B cell (primary cell): ENCODE measurements around the gene ST8SIA2. TPM values are rescaled to one million over a fixed set of nuclear protein-coding genes. Genes with fewer than 3 reads are reported as not detected.

ENCODE experiments used
- ATAC-seq: fragments of 200-7000 bp; cut with Tn5 transposase; one replicate; pipeline ENCODE4 v1.10.0; 2021; ENCODE audit warnings: low read depth, mild to moderate bottlenecking, moderate number of reproducible peaks, moderate library complexity
- CTCF ChIA-PET: fragments of 350-600 bp; sonication (Branson Sonifier 250); formaldehyde crosslinking; loops from one replicate; lab custom pipeline; 2021; ENCODE audit warnings: antibody characterized with exemption, inconsistent platforms; lab: Charles Lee
- POLR2A ChIA-PET: fragments of 350-600 bp; sonication (Branson Sonifier 250); formaldehyde crosslinking; loops from one replicate; lab custom pipeline; 2021; ENCODE audit warnings: antibody characterized with exemption; lab: Charles Lee
- DNase-seq: peaks from one replicate; pipeline ENCODE4 v3.0.0; 2013
- H2AFZ ChIP-seq: 2 replicates; pipeline ENCODE4 v1.6.1; 2012; ENCODE audit warnings: mild to moderate bottlenecking, low read depth, low read length; ENCODE audit not compliant: insufficient read depth, poor library complexity, severe bottlenecking
- H3K27ac ChIP-seq, 2 donors: 1 replicate in 1 of 2; 2 replicates in 1 of 2; pipeline ENCODE4 v1.5.1; 2012 to 2013; ENCODE audit warnings: low read length in 2 of 2, mild to moderate bottlenecking in 2 of 2, moderate library complexity in 1 of 2
- H3K27me3 ChIP-seq, 4 experiments: fragments of 200-600 bp in 1 of 4; sonication (generic) in 1 of 4; replicated peaks in 1 of 4; 1 replicate in 2 of 4; 2 replicates in 2 of 4; pipeline versions ENCODE4 v1.6.1 to v1.7.0; 2013 to 2016; ENCODE audit warnings: low read length in 3 of 4, mild to moderate bottlenecking in 2 of 4, mixed read lengths in 1 of 4, moderate library complexity in 1 of 4; ENCODE audit not compliant: insufficient read depth in 4 of 4, control insufficient read depth in 3 of 4; ENCODE audit errors: control extremely low read depth in 1 of 4
- H3K36me3 ChIP-seq, 2 experiments: replicated peaks in 1 of 2; 1 replicate in 1 of 2; 2 replicates in 1 of 2; pipeline versions ENCODE4 v1.6.1 to v1.7.1; 2013; ENCODE audit warnings: low read length in 1 of 2; ENCODE audit not compliant: insufficient read depth in 2 of 2, control insufficient read depth in 1 of 2; ENCODE audit errors: control extremely low read depth in 1 of 2, extremely low read depth in 1 of 2
- H3K4me1 ChIP-seq, 2 donors: fragments of 200-600 bp in 1 of 2; sonication (generic) in 1 of 2; 1 replicate in 1 of 2; 2 replicates in 1 of 2; pipeline versions ENCODE4 v1.5.1 to v1.6.1; 2013 to 2017; ENCODE audit warnings: low read length in 2 of 2; ENCODE audit not compliant: control insufficient read depth in 2 of 2, insufficient read depth in 2 of 2
- H3K4me2 ChIP-seq: replicated peaks from 2 replicates; pipeline ENCODE3; 2012; ENCODE audit warnings: mild to moderate bottlenecking, low read depth, low read length; ENCODE audit not compliant: poor library complexity, severe bottlenecking
- H3K4me3 ChIP-seq, 5 experiments: fragments of 200-600 bp in 1 of 5; sonication (generic) in 1 of 5; 1 replicate in 3 of 5; 2 replicates in 2 of 5; pipeline versions ENCODE4 v1.5.1 to v1.7.0; 2011 to 2016; ENCODE audit warnings: low read length in 4 of 5, mild to moderate bottlenecking in 4 of 5, low read depth in 2 of 5, control low read depth in 1 of 5, moderate library complexity in 1 of 5; ENCODE audit not compliant: insufficient read depth in 1 of 5; ENCODE audit errors: control extremely low read depth in 1 of 5, extremely low read depth in 1 of 5
- H3K79me2 ChIP-seq: fragments of 200-600 bp; sonication (generic); one replicate; pipeline ENCODE4 v1.6.0; 2016; ENCODE audit warnings: low read length; ENCODE audit not compliant: control insufficient read depth, insufficient read depth
- H3K9ac ChIP-seq: fragments of 200-600 bp; sonication (generic); 2 replicates; pipeline ENCODE4 v1.6.1; 2017; ENCODE audit warnings: mild to moderate bottlenecking, low read length, moderate library complexity
- H3K9me3 ChIP-seq, 3 donors: one replicate each; pipeline versions ENCODE4 v1.6.1 to v1.7.1; 2013; ENCODE audit warnings: low read length in 2 of 3; ENCODE audit not compliant: control insufficient read depth in 2 of 3, insufficient read depth in 1 of 3; ENCODE audit errors: control extremely low read depth in 1 of 3
- H4K20me1 ChIP-seq: 2 replicates; pipeline ENCODE4 v1.6.0; 2012; ENCODE audit warnings: mild to moderate bottlenecking, low read length; ENCODE audit not compliant: insufficient read depth, control insufficient read depth, poor library complexity, severe bottlenecking
- H3K27ac Mint-ChIP-seq: one replicate; pipeline ENCODE4 v1.8.0; 2021; ENCODE audit warnings: mixed read lengths
- H3K27me3 Mint-ChIP-seq: one replicate; pipeline ENCODE4 v1.8.0; 2021; ENCODE audit warnings: mixed read lengths
- H3K4me1 Mint-ChIP-seq: one replicate; pipeline ENCODE4 v1.8.0; 2021; ENCODE audit warnings: mixed read lengths
- H3K4me3 Mint-ChIP-seq: one replicate; pipeline ENCODE4 v1.8.0; 2021; ENCODE audit warnings: mixed read lengths
- H3K9me3 Mint-ChIP-seq: one replicate; pipeline ENCODE4 v1.8.0; 2022; ENCODE audit warnings: mixed read lengths; ENCODE audit not compliant: insufficient read depth
- CTCF ChIP-seq: fragments of 200-600 bp; IDR thresholded peaks from one replicate; pipeline ENCODE4 v1.8.0; 2022; ENCODE audit warnings: antibody characterized with exemption, mild to moderate bottlenecking
- EZH2 ChIP-seq: IDR thresholded peaks from 2 replicates; pipeline ENCODE4 v1.6.1; 2012; ENCODE audit warnings: borderline replicate concordance, low read depth, mild to moderate bottlenecking, moderate library complexity, low read length; ENCODE audit not compliant: insufficient read depth, poor library complexity, severe bottlenecking
- WGBS: methylation state at CpG from one replicate; pipeline ENCODE4 v1.1.5; 2013; ENCODE audit warnings: missing lambda C conversion rate; ENCODE audit not compliant: insufficient coverage; 5-methylcytosine and 5-hydroxymethylcytosine counted together
- intact Hi-C: fragments of 100-400 bp; cut with micrococcal nuclease; formaldehyde crosslinking; loops from one replicate; pipeline ENCODE4 v1.10.0; 2022
- polyA plus RNA-seq: library from polyadenylated mRNA; depleted of rRNA; stranded (reverse); fragments of >200 nt; gene quantifications from 2 replicates; pipeline ENCODE4 v1.2.3, GENCODE V29; 2012
- total RNA-seq, 2 donors: library from RNA; stranded (reverse); fragments of 120-200 nt in 1 of 2; gene quantifications; 1 replicate in 1 of 2; 2 replicates in 1 of 2; pipeline versions ENCODE4 v1.2.3 to v1.2.4, GENCODE V29; 2013 to 2022

Gene ST8SIA2
- total and polyA plus RNA-seq, 2 donors (not counting 1 experiment from before 2014, with no cell fraction given), result not detected

GRCh38 chr15:92492551-92493115 lies 99.0 kb downstream of the ST8SIA2 start:
- Histone ChIP-seq H3K4me2 (no peak overlapping the region), H3K9ac (no peak overlapping the region), H3K27ac (no peak overlapping the region), H4K20me1 (no peaks in the 10 kb centered on the region), H3K27me3 (peaks cover 0 to 3% (median 0%) of the 10 kb centered on the region in 4 experiments), H3K9me3 (peaks cover 0 to 4% (median 0%) of the 10 kb centered on the region in 3 donors), H3K36me3 (no peaks in the 10 kb centered on the region), H3K79me2 (no peaks in the 10 kb centered on the region), H2AFZ (no peak overlapping the region), H3K4me1 (no peaks in the 10 kb centered on the region), H3K4me3 (no peak overlapping the region)
- DNase-seq (no peak), ATAC-seq (no peak)
- TF ChIP-seq EZH2, result no peak
- TF ChIP-seq CTCF, result no peak
- intact Hi-C loops, result no loop called here
- POLR2A ChIA-PET, result no interaction called here
- H3K27me3 Mint-ChIP-seq, result peaks cover 9% of the 10 kb centered on the region
- 97% methylated on average over 4 of the region's 7 CpGs for WGBS
- CTCF ChIA-PET, result no interaction called here
- H3K9me3 Mint-ChIP-seq, result peaks cover 8% of the 10 kb centered on the region
- H3K4me3 Mint-ChIP-seq, result no peak overlapping the region
- no peak overlapping the region for H3K27ac Mint-ChIP-seq
- H3K4me1 Mint-ChIP-seq, result no peaks in the 10 kb centered on the region

- TF ChIP-seq CTCF (no peak), EZH2 (no peak)
- POLR2A ChIA-PET, result no interaction called here
- 70% methylated on average over 3 of the region's 6 CpGs for WGBS
- Histone ChIP-seq H3K4me2 (no peak overlapping the region), H3K4me1 (no peaks in the 10 kb centered on the region), H3K36me3 (no peaks in the 10 kb centered on the region), H3K27me3 (peaks cover 0 to 3% (median 0%) of the 10 kb centered on the region in 4 experiments), H2AFZ (no peak overlapping the region), H3K4me3 (no peak overlapping the region), H3K9ac (no peak overlapping the region), H4K20me1 (no peaks in the 10 kb centered on the region), H3K9me3 (peaks cover 0 to 4% (median 0%) of the 10 kb centered on the region in 3 donors), H3K27ac (no peak overlapping the region), H3K79me2 (no peaks in the 10 kb centered on the region)
- ATAC-seq, result no peak
- Mint-ChIP-seq H3K4me1 (no peaks in the 10 kb centered on the region), H3K9me3 (peaks cover 5% of the 10 kb centered on the region), H3K4me3 (no peak overlapping the region), H3K27ac (no peak overlapping the region), H3K27me3 (peaks cover 13% of the 10 kb centered on the region)
- CTCF ChIA-PET, result no interaction called here
- DNase-seq, result no peak
- intact Hi-C loops, result no loop called here
Observed at GRCh38 chr15:92494806-92495336, 101.2 kb downstream of the ST8SIA2 start.
